ENCODE measurements around the gene COL18A1.

The COL18A1 gene

DNA sequence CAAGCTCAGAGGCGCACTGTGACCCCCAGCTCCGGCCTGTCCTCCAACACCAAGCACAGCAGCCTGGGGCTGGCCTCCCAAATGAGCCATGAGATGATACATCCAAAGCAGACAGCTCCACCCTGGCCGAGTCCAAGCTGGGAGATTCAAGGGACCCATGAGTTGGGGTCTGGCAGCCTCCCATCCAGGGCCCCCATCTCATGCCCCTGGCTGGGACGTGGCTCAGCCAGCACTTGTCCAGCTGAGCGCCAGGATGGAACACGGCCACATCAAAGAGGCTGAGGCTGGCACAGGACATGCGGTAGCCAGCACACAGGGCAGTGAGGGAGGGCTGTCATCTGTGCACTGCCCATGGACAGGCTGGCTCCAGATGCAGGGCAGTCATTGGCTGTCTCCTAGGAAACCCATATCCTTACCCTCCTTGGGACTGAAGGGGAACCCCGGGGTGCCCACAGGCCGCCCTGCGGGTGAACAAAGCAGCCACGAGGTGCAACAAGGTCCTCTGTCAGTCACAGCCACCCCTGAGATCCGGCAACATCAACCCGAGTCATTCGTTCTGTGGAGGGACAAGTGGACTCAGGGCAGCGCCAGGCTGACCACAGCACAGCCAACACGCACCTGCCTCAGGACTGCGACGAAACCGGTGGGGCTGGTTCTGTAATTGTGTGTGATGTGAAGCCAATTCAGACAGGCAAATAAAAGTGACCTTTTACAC, 108.2 kb downstream of the COL18A1 start:
- in situ Hi-C loops (cut with HindIII; ENCODE audit: low sequenced_read_pairs) = no loop called here
- DNase-seq (ENCODE audit: low read depth) = no peak
- TF ChIP-seq, protein P1, sequence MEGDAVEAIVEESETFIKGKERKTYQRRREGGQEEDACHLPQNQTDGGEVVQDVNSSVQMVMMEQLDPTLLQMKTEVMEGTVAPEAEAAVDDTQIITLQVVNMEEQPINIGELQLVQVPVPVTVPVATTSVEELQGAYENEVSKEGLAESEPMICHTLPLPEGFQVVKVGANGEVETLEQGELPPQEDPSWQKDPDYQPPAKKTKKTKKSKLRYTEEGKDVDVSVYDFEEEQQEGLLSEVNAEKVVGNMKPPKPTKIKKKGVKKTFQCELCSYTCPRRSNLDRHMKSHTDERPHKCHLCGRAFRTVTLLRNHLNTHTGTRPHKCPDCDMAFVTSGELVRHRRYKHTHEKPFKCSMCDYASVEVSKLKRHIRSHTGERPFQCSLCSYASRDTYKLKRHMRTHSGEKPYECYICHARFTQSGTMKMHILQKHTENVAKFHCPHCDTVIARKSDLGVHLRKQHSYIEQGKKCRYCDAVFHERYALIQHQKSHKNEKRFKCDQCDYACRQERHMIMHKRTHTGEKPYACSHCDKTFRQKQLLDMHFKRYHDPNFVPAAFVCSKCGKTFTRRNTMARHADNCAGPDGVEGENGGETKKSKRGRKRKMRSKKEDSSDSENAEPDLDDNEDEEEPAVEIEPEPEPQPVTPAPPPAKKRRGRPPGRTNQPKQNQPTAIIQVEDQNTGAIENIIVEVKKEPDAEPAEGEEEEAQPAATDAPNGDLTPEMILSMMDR (IDR thresholded peaks at IDR 0.05; ENCODE audit: low read depth, low read length, missing control alignments) = no peak
- no peak overlapping the region for H3K4me3 ChIP-seq (ENCODE audit: low read depth, low read length)

DNA sequence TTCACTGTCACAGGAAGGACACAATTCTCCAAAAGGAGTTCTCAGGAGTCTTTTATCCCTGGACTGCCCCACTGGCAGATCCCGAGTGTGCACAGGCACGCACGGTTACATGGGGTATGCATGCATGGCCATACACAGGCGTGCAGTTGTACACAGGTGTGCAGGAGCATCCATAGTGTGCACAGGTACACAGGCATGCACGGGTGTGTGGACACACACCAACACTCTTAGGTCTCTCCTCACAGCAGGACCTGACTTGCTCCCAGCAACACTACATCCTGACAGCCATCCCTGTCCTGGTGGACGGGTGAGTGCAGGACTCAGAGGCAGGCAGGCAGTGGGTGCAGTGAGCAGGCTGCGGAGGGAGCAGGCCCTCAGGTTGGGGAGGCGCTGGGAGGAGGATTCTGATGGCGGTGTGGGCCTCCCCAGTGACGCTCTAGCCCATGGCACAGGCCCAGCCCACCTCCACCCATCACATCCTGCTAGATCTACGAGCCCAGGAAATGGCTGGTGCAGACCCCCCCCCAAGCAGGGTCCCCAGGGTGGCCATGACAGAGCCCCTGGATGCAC, 108.9 kb downstream of the COL18A1 start:
- DNase-seq (ENCODE audit: low read depth) = no peak
- TF ChIP-seq, protein P1 (IDR thresholded peaks at IDR 0.05; ENCODE audit: low read depth, low read length, missing control alignments) = no peak
- H3K4me3 ChIP-seq (ENCODE audit: low read depth, low read length) = no peak overlapping the region
- in situ Hi-C loops (cut with HindIII; ENCODE audit: low sequenced_read_pairs) = no loop called here

DNA sequence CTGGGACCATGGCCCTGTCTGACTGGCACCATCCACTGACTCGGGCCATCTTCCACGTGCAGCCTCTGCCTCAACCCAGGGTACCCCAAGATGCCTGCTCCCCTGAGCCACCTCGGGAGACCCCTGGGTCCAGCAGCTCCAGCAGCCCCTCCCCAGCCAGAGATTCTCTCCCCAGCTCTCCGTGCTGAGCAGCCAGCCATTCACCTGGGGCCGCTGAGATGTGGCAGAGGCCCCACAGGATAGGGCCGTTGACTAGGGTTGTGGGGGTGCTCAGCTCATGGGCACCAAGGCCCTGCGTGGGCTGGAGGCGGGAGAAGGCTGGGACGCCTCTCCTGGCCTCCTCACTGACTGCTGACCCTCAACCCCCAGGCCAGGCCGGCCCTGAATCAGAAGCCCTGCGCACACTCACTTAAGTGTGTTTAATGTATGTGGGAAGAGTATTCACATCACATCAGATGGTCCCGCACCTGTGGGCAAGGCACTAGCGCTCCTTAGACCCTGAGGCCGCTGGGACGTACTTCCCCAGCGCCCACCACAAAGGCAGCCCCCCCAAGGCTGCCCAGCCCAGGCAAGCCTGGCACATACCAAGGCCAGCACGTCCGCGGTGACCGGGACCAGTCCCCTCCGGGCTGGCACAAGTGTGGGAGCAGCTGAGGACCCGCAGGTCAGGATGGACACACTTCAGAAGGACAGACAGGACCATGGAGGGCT, 109.5 kb downstream of the COL18A1 start:
- in situ Hi-C loops (cut with HindIII; ENCODE audit: low sequenced_read_pairs) = no loop called here
- TF ChIP-seq, protein P1 (IDR thresholded peaks at IDR 0.05; ENCODE audit: low read depth, low read length, missing control alignments) = no peak
- no peak for DNase-seq (ENCODE audit: low read depth)

DNA sequence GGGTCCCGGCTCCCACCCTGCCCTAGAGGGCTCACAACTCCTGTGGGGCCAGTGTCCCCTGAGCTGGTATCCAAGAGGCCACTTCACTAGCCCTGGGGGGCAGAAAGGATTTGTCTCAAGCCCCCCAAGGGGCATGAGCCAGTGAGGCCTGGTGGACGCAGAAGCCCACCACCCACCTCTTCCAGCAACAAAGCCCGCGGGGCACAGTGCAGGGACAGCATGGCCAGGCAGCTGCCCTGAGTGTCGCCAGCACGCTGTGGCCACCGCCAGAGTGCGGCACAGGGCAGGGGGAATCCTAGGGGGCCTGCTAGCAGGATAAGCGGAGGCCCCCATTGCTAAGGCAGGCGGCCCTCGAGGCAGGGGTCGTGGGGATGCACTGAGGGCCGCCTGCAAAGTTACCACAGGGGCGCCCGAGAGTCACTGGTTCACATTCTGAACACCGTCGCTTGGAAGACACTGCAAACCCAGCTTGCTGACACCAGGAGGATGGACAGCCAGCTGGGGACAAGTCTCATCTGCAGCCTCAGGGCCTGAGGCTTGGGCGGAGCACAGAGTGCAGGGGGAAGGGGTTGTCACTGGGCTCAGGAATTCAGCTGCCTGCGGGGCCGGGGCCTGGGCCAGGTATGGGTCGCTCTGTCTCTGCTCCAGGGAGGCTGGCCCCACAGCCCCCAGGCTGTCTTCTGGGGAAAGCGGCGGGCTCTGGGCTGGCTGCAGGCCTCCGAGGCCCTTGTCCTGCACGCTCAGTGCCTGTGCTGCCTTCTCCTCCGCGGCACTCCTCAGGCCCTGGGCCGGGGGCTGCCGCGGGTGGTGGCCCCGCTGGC, 110.5 kb downstream of the COL18A1 start:
- TF ChIP-seq, protein P1 (IDR thresholded peaks at IDR 0.05; ENCODE audit: low read depth, low read length, missing control alignments) = no peak
- no peak overlapping the region for H3K4me3 ChIP-seq (ENCODE audit: low read depth, low read length)
- in situ Hi-C loops (cut with HindIII; ENCODE audit: low sequenced_read_pairs) = no loop called here
- DNase-seq (ENCODE audit: low read depth) = no peak

More for the DNA sequence above, 109.5 kb downstream of the COL18A1 start:
- no peak overlapping the region for H3K4me3 ChIP-seq (ENCODE audit: low read depth, low read length)

DNA sequence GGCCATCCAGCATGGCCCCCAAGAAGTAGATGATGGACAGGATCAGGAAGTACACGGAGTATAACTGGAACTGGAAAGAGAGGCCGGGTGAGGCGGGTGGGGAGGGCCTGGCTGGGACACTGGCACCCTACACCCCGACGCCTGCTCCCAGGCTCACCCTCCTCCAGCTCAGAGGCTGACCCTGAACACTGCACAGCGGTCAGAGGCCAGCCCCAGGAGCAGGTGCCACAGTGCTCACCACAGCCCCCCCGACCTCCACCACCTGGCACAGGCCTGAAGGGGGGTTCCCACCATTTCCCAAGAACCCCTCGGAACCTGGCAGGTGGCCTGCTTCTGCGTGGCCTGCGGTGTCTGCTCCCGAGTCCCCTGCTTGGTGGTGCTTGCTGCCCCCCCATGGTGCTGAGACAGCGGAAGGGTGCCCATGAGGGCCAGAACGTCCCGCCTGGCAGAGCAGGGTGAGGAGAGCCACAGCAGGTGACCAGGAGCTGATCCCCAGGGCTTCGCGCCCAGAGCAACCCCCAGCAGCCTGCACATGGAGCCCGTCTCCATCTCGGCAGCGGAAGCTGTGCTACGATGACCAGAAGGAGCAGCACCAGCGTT, 111.2 kb downstream of the COL18A1 start:
- no peak for DNase-seq (ENCODE audit: low read depth)
- in situ Hi-C loops (cut with HindIII; ENCODE audit: low sequenced_read_pairs) = no loop called here
- TF ChIP-seq, protein P1 (IDR thresholded peaks at IDR 0.05; ENCODE audit: low read depth, low read length, missing control alignments) = no peak
- no peak overlapping the region for H3K4me3 ChIP-seq (ENCODE audit: low read depth, low read length)

DNA sequence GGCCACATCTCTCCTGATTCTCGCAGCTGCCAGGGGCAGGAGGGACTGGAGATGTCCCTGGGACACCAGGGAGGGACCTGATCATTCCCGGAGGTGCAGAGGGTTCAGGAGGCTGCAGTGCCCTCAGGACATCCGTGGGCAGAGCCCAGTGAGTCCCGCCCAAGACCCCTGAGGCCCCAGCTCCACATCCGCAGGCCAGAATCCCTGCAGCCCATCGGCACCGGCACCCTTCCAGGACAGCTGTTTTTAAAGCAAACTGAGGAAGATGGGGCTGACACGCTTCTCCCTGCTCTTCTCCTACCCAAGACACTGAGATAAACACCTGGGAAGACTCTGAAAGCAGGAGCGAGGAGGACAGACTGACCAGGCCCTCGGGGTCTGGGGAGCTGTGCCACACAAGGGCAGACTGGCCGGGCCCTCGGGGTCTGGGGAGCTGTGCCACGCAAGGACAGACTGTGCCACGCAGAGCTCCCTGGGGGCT, 111.7 kb downstream of the COL18A1 start:
- no peak for DNase-seq (ENCODE audit: low read depth)
- TF ChIP-seq, protein P1 (IDR thresholded peaks at IDR 0.05; ENCODE audit: low read depth, low read length, missing control alignments) = no peak
- in situ Hi-C loops (cut with HindIII; ENCODE audit: low sequenced_read_pairs) = no loop called here
- no peak overlapping the region for H3K4me3 ChIP-seq (ENCODE audit: low read depth, low read length)

Data from astrocyte of the cerebellum (primary cell).